Measurements from ENCODE around the gene RUNX2.
"Not testable (repeated sequence)": the region's sequence is repeated elsewhere in the genome, so short reads cannot be mapped to it uniquely, and the experiment has no call there.

Gene RUNX2

GRCh38 chr6:45462190-45463134 is 134.3 kb downstream of the RUNX2 start:
- DNase-seq, result no peak

GRCh38 chr6:45464685-45465084 is 136.6 kb downstream of the RUNX2 start:
- no peak for DNase-seq

GRCh38 chr6:45466686-45467085 is 138.6 kb downstream of the RUNX2 start:
- no peak for DNase-seq

- DNase-seq, result not testable (repeated sequence)
These were observed 139.3 kb downstream of the RUNX2 start for GRCh38 chr6:45467417-45467816.

GRCh38 chr6:45467853-45468252 is 139.7 kb downstream of the RUNX2 start:
- DNase-seq, result no peak

GRCh38 chr6:45469663-45470062 is 141.5 kb downstream of the RUNX2 start:
- no peak for DNase-seq

GRCh38 chr6:45470131-45470738 is 142.1 kb downstream of the RUNX2 start:
- DNase-seq, result no peak

GRCh38 chr6:45472382-45472781 is 144.3 kb downstream of the RUNX2 start:
- DNase-seq, result no peak

- no peak for DNase-seq
These were observed 145.2 kb downstream of the RUNX2 start for GRCh38 chr6:45473121-45473993.

- no peak for DNase-seq
These were observed 146.2 kb downstream of the RUNX2 start for GRCh38 chr6:45474376-45474775.

GRCh38 chr6:45476341-45476740 is 148.2 kb downstream of the RUNX2 start:
- no peak for DNase-seq

GRCh38 chr6:45477278-45477677 is 149.1 kb downstream of the RUNX2 start:
- no peak for DNase-seq

- DNase-seq, result peak; percentile 13
These were observed 149.7 kb downstream of the RUNX2 start for GRCh38 chr6:45477790-45478189.

- DNase-seq, result no peak
These were observed 150.1 kb downstream of the RUNX2 start for GRCh38 chr6:45478240-45478639.

- DNase-seq, result no peak
These were observed 152.0 kb downstream of the RUNX2 start for GRCh38 chr6:45479834-45480751.

GRCh38 chr6:45480752-45481415 is 152.8 kb downstream of the RUNX2 start:
- no peak for DNase-seq

- no peak for DNase-seq
These were observed 154.9 kb downstream of the RUNX2 start for GRCh38 chr6:45483021-45483420.

- no peak for DNase-seq
These were observed 155.4 kb downstream of the RUNX2 start for GRCh38 chr6:45483501-45483900.

- DNase-seq, result no peak
These were observed 158.6 kb downstream of the RUNX2 start for GRCh38 chr6:45486736-45487135.

- DNase-seq, result no peak
These were observed 159.5 kb downstream of the RUNX2 start for GRCh38 chr6:45487645-45488044.

- no peak for DNase-seq
These were observed 160.1 kb downstream of the RUNX2 start for GRCh38 chr6:45488269-45488668.

GRCh38 chr6:45488889-45489288 is 160.8 kb downstream of the RUNX2 start:
- DNase-seq, result peak; percentile 36

Data from CD4-positive, alpha-beta T cell treated with Interleukin-17A for 4 hours (primary cell).